DND-41 (cell line): ENCODE results near the gene RAB29.

Source experiments
- CTCF ChIP-seq: IDR thresholded peaks from 2 replicates; pipeline ENCODE4 v1.5.1; 2012; ENCODE audit warnings: borderline replicate concordance, low read length, moderate library complexity, mild to moderate bottlenecking; ENCODE audit not compliant: poor library complexity, severe bottlenecking; ENCODE audit errors: extremely low read depth
- EZH2 ChIP-seq: IDR thresholded peaks from 3 replicates; pipeline ENCODE4 v1.6.1; 2012; ENCODE audit warnings: borderline replicate concordance, low read depth, mild to moderate bottlenecking, moderate library complexity, low read length, inconsistent platforms; ENCODE audit not compliant: severe bottlenecking

- TF ChIP-seq EZH2 (no peak), CTCF (no peak)
Measured at GRCh38 chr1:205775717-205776056, 405 bp upstream of the RAB29 start.
